GM21447 (cell line): Measurements from ENCODE around the gene GGN.
"Not testable (repeated sequence)": the region's sequence is repeated elsewhere in the genome, so short reads cannot be mapped to it uniquely, and the experiment has no call there.

Source experiments
- ATAC-seq: cut with Tn5 transposase; IDR thresholded peaks from one replicate; pipeline ENCODE4 v1.9.1; 2021; ENCODE audit not compliant: unreplicated experiment

GGN gene

GRCh38 chr19:38362946-38363688 is 24.7 kb downstream of the GGN start:
- not testable (repeated sequence) for ATAC-seq

GRCh38 chr19:38362076-38362945 is 25.5 kb downstream of the GGN start:
- ATAC-seq, result peak; percentile 46

GRCh38 chr19:38361633-38362075 is 26.2 kb downstream of the GGN start:
- ATAC-seq, result peak; percentile 55

- ATAC-seq, result no peak
Observed at GRCh38 chr19:38360839-38361631, 26.8 kb downstream of the GGN start.

GRCh38 chr19:38360351-38360750 is 27.5 kb downstream of the GGN start:
- no peak for ATAC-seq

GRCh38 chr19:38359242-38360021 is 28.4 kb downstream of the GGN start:
- no peak for ATAC-seq

GRCh38 chr19:38358071-38358470 is 29.8 kb downstream of the GGN start:
- ATAC-seq, result no peak

GRCh38 chr19:38355728-38356725 is 31.8 kb downstream of the GGN start:
- ATAC-seq, result no peak

GRCh38 chr19:38352611-38353010 is 35.2 kb downstream of the GGN start:
- ATAC-seq, result no peak

GRCh38 chr19:38351865-38352395 is 35.9 kb downstream of the GGN start:
- no peak for ATAC-seq

GRCh38 chr19:38350883-38351282 is 37.0 kb downstream of the GGN start:
- ATAC-seq, result no peak

- no peak for ATAC-seq
Observed at GRCh38 chr19:38346837-38347236, 41.0 kb downstream of the GGN start.

- ATAC-seq, result no peak
Observed at GRCh38 chr19:38340927-38341326, 46.9 kb downstream of the GGN start.

GRCh38 chr19:38339011-38339410 is 48.8 kb downstream of the GGN start:
- ATAC-seq, result not testable (repeated sequence)

GRCh38 chr19:38337360-38337653 is 50.5 kb downstream of the GGN start:
- ATAC-seq, result no peak

- peak; percentile 48 for ATAC-seq
Observed at GRCh38 chr19:38336638-38337359, 51.0 kb downstream of the GGN start.

GRCh38 chr19:38335949-38336637 is 51.7 kb downstream of the GGN start:
- ATAC-seq, result peak; percentile 66
